Liver (tissue), 9 donors: ENCODE data around the gene GPD1. TPM values are rescaled to one million over a fixed set of nuclear protein-coding genes. Genes with fewer than 3 reads are reported as not detected.

Experiments used
- DNase-seq: peaks from one replicate; pipeline ENCODE4 v3.0.0-alpha.2; 2017; ENCODE audit warnings: low spot score
- H3K27ac ChIP-seq, 2 donors: one replicate each; pipeline ENCODE4 v1.7.0; 2013; ENCODE audit warnings: inconsistent platforms in 2 of 2, low read length in 2 of 2, control low read depth in 1 of 2, low read depth in 1 of 2, mild to moderate bottlenecking in 1 of 2
- H3K27me3 ChIP-seq, 4 donors: one replicate each; pipeline versions ENCODE4 v1.6.1 to v1.7.0; 2013; ENCODE audit warnings: low read length in 3 of 4, inconsistent platforms in 1 of 4, mild to moderate bottlenecking in 1 of 4, moderate library complexity in 1 of 4; ENCODE audit not compliant: control insufficient read depth in 4 of 4, insufficient read depth in 4 of 4
- H3K36me3 ChIP-seq, 4 donors: one replicate each; pipeline versions ENCODE4 v1.6.1 to v1.7.0; 2013; ENCODE audit warnings: low read length in 3 of 4, mild to moderate bottlenecking in 3 of 4, low read depth in 1 of 4, moderate library complexity in 1 of 4; ENCODE audit not compliant: control insufficient read depth in 4 of 4, insufficient read depth in 3 of 4
- H3K4me1 ChIP-seq, 4 donors: one replicate each; pipeline versions ENCODE4 v1.6.1 to v1.7.0; 2013; ENCODE audit warnings: low read length in 3 of 4, mild to moderate bottlenecking in 3 of 4, moderate library complexity in 1 of 4; ENCODE audit not compliant: control insufficient read depth in 4 of 4, insufficient read depth in 4 of 4
- H3K4me3 ChIP-seq, 3 donors: one replicate each; pipeline versions ENCODE4 v1.6.1 to v1.7.0; 2013; ENCODE audit warnings: low read length in 3 of 3, control low read depth in 1 of 3, low read depth in 1 of 3, mild to moderate bottlenecking in 1 of 3
- H3K9ac ChIP-seq, 2 donors: one replicate each; pipeline ENCODE4 v1.7.0; 2013; ENCODE audit warnings: low read length in 2 of 2, mild to moderate bottlenecking in 2 of 2, moderate library complexity in 2 of 2, control low read depth in 1 of 2, low read depth in 1 of 2
- H3K9me3 ChIP-seq, 4 donors: one replicate each; pipeline versions ENCODE4 v1.6.1 to v1.7.0; 2013; ENCODE audit warnings: low read length in 3 of 4; ENCODE audit not compliant: control insufficient read depth in 4 of 4
- CTCF ChIP-seq: fragments of 150-350 bp; IDR thresholded peaks from 2 replicates; pipeline ENCODE4 v1.5.1; 2017; ENCODE audit warnings: improper control_type of control experiment, low read depth, low read length; ENCODE audit not compliant: missing input control
- EGR1 ChIP-seq, 2 donors: IDR thresholded peaks; 2 replicates each; pipeline ENCODE4 v1.6.1; 2016 to 2018; ENCODE audit warnings: antibody characterized with exemption in 2 of 2, low read depth in 2 of 2
- FOXA1 ChIP-seq: IDR thresholded peaks from 2 replicates; pipeline ENCODE4 v1.6.1; 2016; ENCODE audit warnings: antibody characterized with exemption
- GABPA ChIP-seq, 2 donors: IDR thresholded peaks in 1 of 2; conservative IDR thresholded peaks in 1 of 2; 2 replicates each; pipeline ENCODE4 v1.6.1; 2016; ENCODE audit warnings: antibody characterized with exemption in 2 of 2, mild to moderate bottlenecking in 1 of 2, moderate library complexity in 1 of 2
- HNF4A ChIP-seq, 2 donors: conservative IDR thresholded peaks; 2 replicates each; pipeline ENCODE4 v1.6.1; 2016; ENCODE audit warnings: antibody characterized with exemption in 2 of 2, mild to moderate bottlenecking in 2 of 2
- HNF4G ChIP-seq: IDR thresholded peaks from 2 replicates; pipeline ENCODE4 v1.6.1; 2016; ENCODE audit warnings: antibody characterized with exemption
- JUND ChIP-seq, 2 donors: IDR thresholded peaks; 2 replicates each; pipeline ENCODE4 v1.6.1; 2016; ENCODE audit warnings: antibody characterized with exemption in 2 of 2
- NR2F2 ChIP-seq: IDR thresholded peaks from 2 replicates; pipeline ENCODE4 v1.6.1; 2016; ENCODE audit warnings: antibody characterized with exemption
- RAD21 ChIP-seq, 2 donors: IDR thresholded peaks; 2 replicates each; pipeline ENCODE4 v1.6.1; 2016; ENCODE audit warnings: antibody characterized with exemption in 2 of 2, mild to moderate bottlenecking in 2 of 2
- REST ChIP-seq: IDR thresholded peaks from 2 replicates; pipeline ENCODE4 v1.6.1; 2016; ENCODE audit warnings: antibody characterized with exemption, mild to moderate bottlenecking
- TAF1 ChIP-seq: conservative IDR thresholded peaks from 2 replicates; pipeline ENCODE4 v1.6.1; 2016; ENCODE audit warnings: antibody characterized with exemption, mild to moderate bottlenecking
- YY1 ChIP-seq: IDR thresholded peaks from 2 replicates; pipeline ENCODE4 v1.6.1; 2016; ENCODE audit warnings: antibody characterized with exemption, mild to moderate bottlenecking
- ZBTB33 ChIP-seq: IDR thresholded peaks from 2 replicates; pipeline ENCODE4 v1.6.1; 2016; ENCODE audit warnings: antibody characterized with exemption
- WGBS: extraction: QIAGEN DNeasy Blood & Tissue Kit; methylation state at CpG from one replicate; pipeline ENCODE4 v1.1.7; 2013; 5-methylcytosine and 5-hydroxymethylcytosine counted together
- polyA plus RNA-seq, 2 donors: library from polyadenylated mRNA; stranded (reverse) in 1 of 2; unstranded in 1 of 2; fragments of 200-250 nt in 1 of 2; fragments of >200 nt in 1 of 2; fragmentation: Nextera tagmentation in 1 of 2; extraction: Ambion mirVana in 1 of 2; gene quantifications; one replicate each; pipeline versions ENCODE4 v1.2.1 to v1.2.3, GENCODE V29; 2013 to 2015
- total RNA-seq, 2 donors: library from RNA; depleted of rRNA; stranded (reverse); fragments of >200 nt; gene quantifications; one replicate each; pipeline ENCODE4 v1.2.3, GENCODE V29; 2014
- donor health status: healthy.
- donor health status: healthy.
- donor health status: healthy.
- donor health status: healthy.
- donor health status: healthy.

The GPD1 gene
- total and polyA plus RNA-seq, 4 donors = 12.0 to 323 (median 85.6) TPM

- H3K27ac ChIP-seq = no peak overlapping the region
- H3K4me1 ChIP-seq = peaks cover 7 to 20% (median 10%) of the 10 kb centered on the region in 4 donors
- 91% methylated on average over 15 of the region's 15 CpGs for WGBS
- no peak for DNase-seq
- no peaks in the 10 kb centered on the region for H3K9me3 ChIP-seq
- H3K27me3 ChIP-seq = peaks cover 0 to 2% (median 0%) of the 10 kb centered on the region in 4 donors
- H3K36me3 ChIP-seq = no peaks in the 10 kb centered on the region
- no peak overlapping the region for H3K9ac ChIP-seq
- H3K4me3 ChIP-seq = no peak overlapping the region
- TF ChIP-seq TAF1 (no peak), HNF4G (no peak), HNF4A (conservative IDR thresholded peaks at IDR 0.05) (no peak), YY1 (no peak), FOXA1 (no peak), GABPA (IDR thresholded peaks at IDR 0.05 in 1 of 2, conservative IDR thresholded peaks at IDR 0.05 in 1 of 2) (no peak), EGR1 (IDR thresholded peaks at IDR 0.05; ENCODE audit: low read depth in 2 of 2) (no peak), JUND (IDR thresholded peaks at IDR 0.05) (no peak)
These were observed 45.0 kb upstream of the GPD1 start for GRCh38 chr12:50058743-50059312.

- Histone ChIP-seq H3K27me3 (peaks cover 0 to 2% (median 0%) of the 10 kb centered on the region in 4 donors), H3K4me3 (no peak overlapping the region), H3K9ac (no peak overlapping the region), H3K27ac (no peak overlapping the region), H3K4me1 (peaks cover 7 to 20% (median 10%) of the 10 kb centered on the region in 4 donors), H3K36me3 (no peaks in the 10 kb centered on the region), H3K9me3 (no peaks in the 10 kb centered on the region)
- WGBS = 78% methylated on average over 12 of the region's 12 CpGs
- TF ChIP-seq TAF1 (no peak), JUND (IDR thresholded peaks at IDR 0.05) (no peak), EGR1 (IDR thresholded peaks at IDR 0.05; ENCODE audit: low read depth in 2 of 2) (no peak), RAD21 (IDR thresholded peaks at IDR 0.05) (no peak), CTCF (no peak), REST (no peak), ZBTB33 (no peak), NR2F2 (no peak)
- DNase-seq = no peak
These were observed 44.2 kb upstream of the GPD1 start for GRCh38 chr12:50059440-50060119.
